ENCODE results near the gene GLT6D1.

GRCh38 chr9:135666534-135667462 lies 27.5 kb upstream of the GLT6D1 start:
- no peak for TF ChIP-seq TAF1 (IDR thresholded peaks at IDR 0.05; ENCODE audit: low read depth, low read length)
- TF ChIP-seq POLR2A (IDR thresholded peaks at IDR 0.05; ENCODE audit: low read depth, low read length) = no peak
- no peak for TF ChIP-seq POLR2AphosphoS5 (IDR thresholded peaks at IDR 0.05; ENCODE audit: low read depth, low read length)
- no peak for TF ChIP-seq SPI1 (IDR thresholded peaks at IDR 0.05; ENCODE audit: low read depth, low read length)
- TF ChIP-seq POU2F2 (IDR thresholded peaks at IDR 0.05; ENCODE audit: low read depth, low read length) = no peak
- TF ChIP-seq PAX5 (IDR thresholded peaks at IDR 0.05; ENCODE audit: insufficient read depth, low read length, severe bottlenecking) = no peak

Measured in GM12891 (cell line).